Endothelial cell of umbilical vein (primary cell): Measurements from ENCODE around the gene GPX8. TPM values are rescaled to one million over a fixed set of nuclear protein-coding genes. Genes with fewer than 3 reads are reported as not detected.

ENCODE experiments used
- BruUV-seq: library from RNA; stranded (reverse); fragments of 400-500 nt; replicated peaks from 2 replicates; lab custom pipeline; 2021; lab: Mats Ljungman, UMichigan
- CTCF ChIA-PET: fragments of 300-600, 350-600 bp; sonication (Branson Sonifier 250); formaldehyde crosslinking; loops from one replicate; lab custom pipeline; 2021; ENCODE audit warnings: antibody characterized with exemption, inconsistent platforms; lab: Charles Lee
- POLR2A ChIA-PET: fragments of 300-600, 350-600 bp; sonication (Branson Sonifier 250); formaldehyde crosslinking; loops from one replicate; lab custom pipeline; 2021; ENCODE audit warnings: antibody characterized with exemption, inconsistent platforms; lab: Charles Lee
- DNase-seq: peaks from one replicate; pipeline ENCODE4 v3.0.0-alpha.2; 2011; ENCODE audit warnings: low read depth, low spot score
- FAIRE-seq: peaks from 2 replicates; lab custom pipeline; 2011; peaks lifted over from hg19 to GRCh38; lab: Jason Lieb, UNC
- H2AFZ ChIP-seq: 2 replicates; pipeline ENCODE4 v1.6.0; 2012; ENCODE audit warnings: low read depth, low read length, control low read depth, inconsistent platforms
- H3K27ac ChIP-seq: 2 replicates; pipeline ENCODE4 v1.5.1; 2011; ENCODE audit warnings: low read depth, mild to moderate bottlenecking, control low read depth, low read length, moderate library complexity; ENCODE audit not compliant: insufficient read depth
- H3K27me3 ChIP-seq, 2 experiments: 2 replicates each; pipeline versions ENCODE4 v1.6.0 to v1.6.1; 2011; ENCODE audit warnings: low read length in 2 of 2, mixed read lengths in 1 of 2; ENCODE audit not compliant: control insufficient read depth in 2 of 2, insufficient read depth in 2 of 2
- H3K36me3 ChIP-seq, 2 experiments: 2 replicates in 1 of 2; 3 replicates in 1 of 2; pipeline ENCODE4 v1.5.1; 2011; ENCODE audit warnings: low read length in 2 of 2, mild to moderate bottlenecking in 1 of 2, moderate library complexity in 1 of 2; ENCODE audit not compliant: control insufficient read depth in 2 of 2, insufficient read depth in 2 of 2; ENCODE audit errors: extremely low read depth in 1 of 2
- H3K4me1 ChIP-seq: 3 replicates; pipeline ENCODE4 v1.5.1; 2011; ENCODE audit warnings: mild to moderate bottlenecking, low read length; ENCODE audit not compliant: control insufficient read depth, insufficient read depth; ENCODE audit errors: extremely low read depth
- H3K4me2 ChIP-seq: 2 replicates; pipeline ENCODE4 v1.6.1; 2011; ENCODE audit warnings: low read length, control low read depth, mixed read lengths; ENCODE audit not compliant: insufficient read depth
- H3K4me3 ChIP-seq, 3 experiments: fragments of 200-600 bp in 1 of 3; sonication (generic), shearing (Covaris generic) in 1 of 3; replicated peaks in 1 of 3; 2 replicates each; pipeline ENCODE4 v1.5.1; 2011 to 2016; ENCODE audit warnings: control low read depth in 3 of 3, low read length in 3 of 3, mild to moderate bottlenecking in 2 of 3, inconsistent platforms in 1 of 3, low read depth in 1 of 3, moderate library complexity in 1 of 3; ENCODE audit not compliant: insufficient read depth in 1 of 3
- H3K79me2 ChIP-seq: 2 replicates; pipeline ENCODE4 v1.6.0; 2012; ENCODE audit warnings: low read length, inconsistent platforms; ENCODE audit not compliant: control insufficient read depth, insufficient read depth
- H3K9ac ChIP-seq: replicated peaks from 2 replicates; pipeline ENCODE3; 2011; ENCODE audit warnings: low read length, control low read depth; ENCODE audit not compliant: insufficient read depth; ENCODE audit errors: extremely low read depth
- H3K9me1 ChIP-seq: replicated peaks from 3 replicates; pipeline ENCODE4 v1.6.0; 2011; ENCODE audit warnings: mild to moderate bottlenecking, low read length; ENCODE audit not compliant: control insufficient read depth, insufficient read depth; ENCODE audit errors: extremely low read depth
- H3K9me3 ChIP-seq: replicated peaks from 2 replicates; pipeline ENCODE4 v1.5.1; 2012; ENCODE audit warnings: low read length, inconsistent platforms; ENCODE audit not compliant: control insufficient read depth, insufficient read depth
- H4K20me1 ChIP-seq: replicated peaks from 2 replicates; pipeline ENCODE3; 2011; ENCODE audit warnings: mild to moderate bottlenecking, low read length; ENCODE audit not compliant: control insufficient read depth, insufficient read depth; ENCODE audit errors: extremely low read depth
- EZH2 ChIP-seq: IDR thresholded peaks from 2 replicates; pipeline ENCODE4 v1.6.1; 2012; ENCODE audit warnings: borderline replicate concordance, low read depth, mild to moderate bottlenecking, moderate library complexity, low read length, inconsistent platforms; ENCODE audit not compliant: severe bottlenecking
- FOS ChIP-seq: IDR thresholded peaks from 2 replicates; pipeline ENCODE4 v1.6.1; 2011; ENCODE audit warnings: mild to moderate bottlenecking, low read length, moderate library complexity, borderline replicate concordance; ENCODE audit not compliant: insufficient read depth
- GATA2 ChIP-seq: IDR thresholded peaks from 2 replicates; pipeline ENCODE4 v1.7.0; 2011; ENCODE audit warnings: low read depth, mild to moderate bottlenecking, moderate library complexity, mixed read lengths, low read length; ENCODE audit not compliant: insufficient read length, insufficient read depth
- JUN ChIP-seq: IDR thresholded peaks from 2 replicates; pipeline ENCODE4 v1.6.1; 2011; ENCODE audit warnings: borderline replicate concordance, low read depth; ENCODE audit not compliant: insufficient read length, insufficient read depth
- MYC ChIP-seq: IDR thresholded peaks from one replicate; pipeline ENCODE4 v1.6.1; 2011; ENCODE audit warnings: mild to moderate bottlenecking, low read depth, low read length
- POLR2A ChIP-seq: IDR thresholded peaks from 2 replicates; pipeline ENCODE4 v1.6.1; 2012; ENCODE audit warnings: low read depth, mild to moderate bottlenecking, control low read depth, low read length
- POLR2AphosphoS5 ChIP-seq: IDR thresholded peaks from 2 replicates; pipeline ENCODE4 v1.6.1; 2012; ENCODE audit warnings: low read depth, mild to moderate bottlenecking, control low read depth, low read length, moderate library complexity; ENCODE audit not compliant: insufficient read depth
- dilution Hi-C: fragments of 300-500 bp; cut with MboI; formaldehyde crosslinking; loops from one replicate; pipeline ENCODE4 v1.15.0; 2019; ENCODE audit warnings: low sequenced_read_pairs; ENCODE audit not compliant: extremely low pct_ligation_motif_present
- intact Hi-C: fragments of 100-400 bp; cut with micrococcal nuclease; formaldehyde crosslinking; loops from one replicate; pipeline ENCODE4 v1.10.0; 2022
- polyA plus RNA-seq, 4 experiments: library from polyadenylated mRNA; depleted of rRNA in 3 of 4; stranded (reverse) in 3 of 4; unstranded in 1 of 4; fragments of >200 nt; gene quantifications; 2 replicates each; pipeline versions ENCODE4 v1.2.1 to v1.2.3, GENCODE V29; 2011 to 2012; ENCODE audit warnings: missing spikeins in 1 of 4
- total RNA-seq: library from RNA; stranded (reverse); gene quantifications from 2 replicates; pipeline ENCODE4 v1.2.3, GENCODE V29; 2021
- TF ChIP-seq, protein P1 (sequence below): IDR thresholded peaks from 2 replicates; pipeline ENCODE4 v1.6.1; 2011; ENCODE audit not compliant: insufficient read depth, insufficient read length
- TF ChIP-seq, protein P2 (sequence below), 2 donors: IDR thresholded peaks; 1 replicate in 1 of 2; 2 replicates in 1 of 2; pipeline ENCODE4 v1.5.1; 2011; ENCODE audit warnings: low read length in 2 of 2, mild to moderate bottlenecking in 2 of 2, moderate library complexity in 2 of 2, control low read depth in 1 of 2, inconsistent platforms in 1 of 2, low read depth in 1 of 2; ENCODE audit not compliant: insufficient read depth in 1 of 2; ENCODE audit errors: extremely low read depth in 1 of 2

Gene GPX8
- total and polyA plus RNA-seq, 2 donors (not counting 3 experiments of a cell fraction or from before 2014, with no cell fraction given), result 60.1 to 147 TPM

DNA sequence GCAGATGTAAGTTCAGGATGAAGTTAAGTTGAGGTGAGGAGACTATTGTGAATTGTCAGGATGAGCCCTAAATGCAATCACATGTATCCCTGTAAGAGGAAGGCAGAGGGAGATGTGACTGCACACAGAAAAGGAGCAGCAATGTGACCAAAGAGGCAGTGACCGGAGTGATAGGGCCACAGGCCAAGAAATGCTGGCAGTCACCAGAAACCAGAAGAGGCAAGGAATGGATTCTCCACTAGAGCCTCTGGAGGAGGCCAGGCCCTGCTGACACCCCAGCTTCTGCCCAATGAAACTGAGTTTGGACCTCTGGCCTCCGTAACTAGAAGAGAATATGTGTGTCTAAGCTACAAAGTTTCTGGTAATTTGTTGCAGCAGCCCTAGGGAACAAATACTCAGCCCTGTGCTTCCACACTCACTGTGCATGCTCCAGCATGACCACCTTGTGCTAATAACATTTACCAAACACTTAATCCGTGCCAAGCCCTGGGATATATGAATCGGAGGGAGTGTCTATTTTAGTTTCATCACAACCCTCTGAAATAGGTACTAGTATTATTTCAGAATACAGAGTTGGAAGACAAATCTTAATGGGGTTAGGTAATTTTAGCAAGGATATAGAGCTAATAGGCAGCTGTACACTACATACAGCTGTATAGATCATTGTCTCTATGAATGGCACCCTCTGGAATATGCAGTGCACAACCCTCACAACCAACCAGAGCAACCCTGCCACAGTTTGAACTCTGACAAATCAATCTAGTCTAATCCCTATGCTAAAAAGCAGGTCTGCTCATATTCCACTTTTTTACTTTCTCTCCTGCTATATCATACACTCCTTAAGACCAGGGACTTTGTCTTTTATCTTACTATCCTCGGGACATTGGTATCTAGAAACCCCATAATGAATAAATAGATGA, 7.8 kb upstream of the GPX8 start:
- Histone ChIP-seq H3K36me3 (no peaks in the 10 kb centered on the region), H3K4me3 (no peak overlapping the region), H3K79me2 (no peaks in the 10 kb centered on the region), H3K9me3 (no peaks in the 10 kb centered on the region), H3K4me2 (no peak overlapping the region), H3K9ac (no peak overlapping the region), H2AFZ (peak overlapping the region; percentile 44), H3K27ac (peak overlapping the region; percentile 35), H3K9me1 (no peaks in the 10 kb centered on the region), H3K4me1 (peaks cover 40% of the 10 kb centered on the region), H4K20me1 (no peaks in the 10 kb centered on the region), H3K27me3 (no peaks in the 10 kb centered on the region)
- BruUV-seq, result no TSS peak
- POLR2A ChIA-PET, result no interaction called here
- dilution Hi-C loops (no loop called here), intact Hi-C loops (no loop called here)
- CTCF ChIA-PET, result interaction anchor here (1.9 to 4.9 kb wide), 4 partner anchors 8 to 246 kb away, joined by 6 to 37 read pairs (median 20); partner anchors contain the start of gene GPX8
- FAIRE-seq, result no peak
- TF ChIP-seq JUN, result no peak
- no peak for TF ChIP-seq EZH2
- TF ChIP-seq, protein P1, sequence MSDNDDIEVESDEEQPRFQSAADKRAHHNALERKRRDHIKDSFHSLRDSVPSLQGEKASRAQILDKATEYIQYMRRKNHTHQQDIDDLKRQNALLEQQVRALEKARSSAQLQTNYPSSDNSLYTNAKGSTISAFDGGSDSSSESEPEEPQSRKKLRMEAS, result no peak
- TF ChIP-seq MYC, result no peak
- TF ChIP-seq FOS, result no peak
- no peak for TF ChIP-seq POLR2A
- no peak for TF ChIP-seq GATA2
- no peak for TF ChIP-seq POLR2AphosphoS5
- TF ChIP-seq, protein P2, sequence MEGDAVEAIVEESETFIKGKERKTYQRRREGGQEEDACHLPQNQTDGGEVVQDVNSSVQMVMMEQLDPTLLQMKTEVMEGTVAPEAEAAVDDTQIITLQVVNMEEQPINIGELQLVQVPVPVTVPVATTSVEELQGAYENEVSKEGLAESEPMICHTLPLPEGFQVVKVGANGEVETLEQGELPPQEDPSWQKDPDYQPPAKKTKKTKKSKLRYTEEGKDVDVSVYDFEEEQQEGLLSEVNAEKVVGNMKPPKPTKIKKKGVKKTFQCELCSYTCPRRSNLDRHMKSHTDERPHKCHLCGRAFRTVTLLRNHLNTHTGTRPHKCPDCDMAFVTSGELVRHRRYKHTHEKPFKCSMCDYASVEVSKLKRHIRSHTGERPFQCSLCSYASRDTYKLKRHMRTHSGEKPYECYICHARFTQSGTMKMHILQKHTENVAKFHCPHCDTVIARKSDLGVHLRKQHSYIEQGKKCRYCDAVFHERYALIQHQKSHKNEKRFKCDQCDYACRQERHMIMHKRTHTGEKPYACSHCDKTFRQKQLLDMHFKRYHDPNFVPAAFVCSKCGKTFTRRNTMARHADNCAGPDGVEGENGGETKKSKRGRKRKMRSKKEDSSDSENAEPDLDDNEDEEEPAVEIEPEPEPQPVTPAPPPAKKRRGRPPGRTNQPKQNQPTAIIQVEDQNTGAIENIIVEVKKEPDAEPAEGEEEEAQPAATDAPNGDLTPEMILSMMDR (IDR thresholded peaks at IDR 0.05; ENCODE audit: extremely low read depth in 1 of 2, insufficient read depth in 1 of 2, low read depth in 1 of 2, low read length in 2 of 2), result no peak
- DNase-seq, result peak; percentile 40
